Measurements from ENCODE around the gene PTPRD.

DNA sequence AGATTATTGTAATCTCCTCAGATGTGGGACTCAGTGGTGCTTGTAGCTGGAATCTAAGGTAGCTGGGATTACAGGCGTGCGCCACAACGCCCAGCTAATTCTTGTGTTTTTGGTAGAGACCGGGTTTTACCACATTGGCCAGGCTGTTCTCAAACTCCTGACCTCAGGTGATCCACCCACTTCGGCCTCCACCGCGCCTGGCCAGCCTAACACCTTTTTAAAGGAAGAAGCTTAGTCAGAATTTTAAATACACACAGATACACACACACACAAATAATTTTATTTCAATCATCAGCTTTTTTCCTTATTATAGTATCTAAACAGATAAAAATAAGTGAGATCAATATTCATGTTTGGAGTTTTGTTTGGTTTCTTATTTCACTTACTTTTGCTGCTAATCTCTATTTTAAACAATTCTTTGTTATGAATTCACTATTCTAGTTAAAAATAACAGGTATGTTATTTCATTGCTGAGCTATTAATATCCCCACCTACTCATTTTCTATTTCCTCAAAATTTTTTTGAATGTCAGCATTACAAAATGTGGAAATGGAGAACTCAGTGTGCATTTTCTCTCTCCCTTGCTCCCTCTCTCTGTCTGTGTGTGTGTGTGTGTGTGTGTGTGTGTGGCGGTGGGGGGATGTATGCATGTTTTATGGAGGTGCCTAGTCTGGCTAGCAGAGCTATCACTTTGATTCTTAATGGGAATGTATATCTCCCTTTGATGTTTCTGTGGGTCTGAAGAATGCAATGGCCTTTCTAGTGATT, 1852.6 kb downstream of the PTPRD start:
- TF ChIP-seq, protein P1, sequence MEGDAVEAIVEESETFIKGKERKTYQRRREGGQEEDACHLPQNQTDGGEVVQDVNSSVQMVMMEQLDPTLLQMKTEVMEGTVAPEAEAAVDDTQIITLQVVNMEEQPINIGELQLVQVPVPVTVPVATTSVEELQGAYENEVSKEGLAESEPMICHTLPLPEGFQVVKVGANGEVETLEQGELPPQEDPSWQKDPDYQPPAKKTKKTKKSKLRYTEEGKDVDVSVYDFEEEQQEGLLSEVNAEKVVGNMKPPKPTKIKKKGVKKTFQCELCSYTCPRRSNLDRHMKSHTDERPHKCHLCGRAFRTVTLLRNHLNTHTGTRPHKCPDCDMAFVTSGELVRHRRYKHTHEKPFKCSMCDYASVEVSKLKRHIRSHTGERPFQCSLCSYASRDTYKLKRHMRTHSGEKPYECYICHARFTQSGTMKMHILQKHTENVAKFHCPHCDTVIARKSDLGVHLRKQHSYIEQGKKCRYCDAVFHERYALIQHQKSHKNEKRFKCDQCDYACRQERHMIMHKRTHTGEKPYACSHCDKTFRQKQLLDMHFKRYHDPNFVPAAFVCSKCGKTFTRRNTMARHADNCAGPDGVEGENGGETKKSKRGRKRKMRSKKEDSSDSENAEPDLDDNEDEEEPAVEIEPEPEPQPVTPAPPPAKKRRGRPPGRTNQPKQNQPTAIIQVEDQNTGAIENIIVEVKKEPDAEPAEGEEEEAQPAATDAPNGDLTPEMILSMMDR (conservative IDR thresholded peaks at IDR 0.05; ENCODE audit: low read length), result no peak
- TF ChIP-seq EZH2phosphoT487 (IDR thresholded peaks at IDR 0.05; ENCODE audit: borderline replicate concordance), result no peak

Measured in Loucy (cell line).